Esophagus muscularis mucosa (tissue), 4 donors: ENCODE measurements around the gene ZSCAN21.

Experiments
- CTCF ChIP-seq, 3 experiments: fragments of 200-600 bp in 2 of 3; fragments of 450-650 bp in 1 of 3; sonication (generic) in 2 of 3; IDR thresholded peaks; one replicate each; pipeline ENCODE4 v1.5.1; 2017 to 2019; ENCODE audit warnings: antibody characterized with exemption in 3 of 3, mild to moderate bottlenecking in 2 of 3, moderate library complexity in 1 of 3
- EP300 ChIP-seq: sonication (generic); formaldehyde crosslinking; IDR thresholded peaks from one replicate; pipeline ENCODE4 v1.6.1; 2017; ENCODE audit warnings: antibody characterized with exemption
- POLR2A ChIP-seq: fragments of 450-650 bp; IDR thresholded peaks from one replicate; pipeline ENCODE4 v1.6.1; 2017; ENCODE audit warnings: antibody characterized with exemption, moderate library complexity, mild to moderate bottlenecking, low read depth
- POLR2AphosphoS5 ChIP-seq, 2 donors: sonication (generic); formaldehyde crosslinking; IDR thresholded peaks; one replicate each; pipeline ENCODE4 v1.6.1; 2017; ENCODE audit warnings: antibody characterized with exemption in 2 of 2

- no peak for TF ChIP-seq CTCF (IDR thresholded peaks at IDR 0.05)
- TF ChIP-seq POLR2A = no peak
- no peak for TF ChIP-seq EP300
- no peak for TF ChIP-seq POLR2AphosphoS5 (IDR thresholded peaks at IDR 0.05)
Measured at GRCh38 chr7:100082978-100083377, 33.4 kb downstream of the ZSCAN21 start.
